ENCODE data around the gene ATP2A1.

GRCh38 chr16:28897826-28898225 is 19.5 kb downstream of the ATP2A1 start:
- TF ChIP-seq ZBTB26 (CRISPR knock-in tag; IDR thresholded peaks at IDR 0.05; ENCODE audit: borderline replicate concordance) (no peak), ZNF740 (CRISPR knock-in tag; IDR thresholded peaks at IDR 0.05) (no peak), GMEB1 (CRISPR knock-in tag; IDR thresholded peaks at IDR 0.05; ENCODE audit: borderline replicate concordance) (no peak), MAFK (conservative IDR thresholded peaks at IDR 0.05 in 1 of 2, IDR thresholded peaks at IDR 0.05 in 1 of 2; ENCODE audit: low read length in 2 of 2) (no peak), NCOA5 (CRISPR knock-in tag; IDR thresholded peaks at IDR 0.05) (no peak), ATF2 (CRISPR knock-in tag; IDR thresholded peaks at IDR 0.05) (no peak), POLR2A (IDR thresholded peaks at IDR 0.05; ENCODE audit: insufficient read depth in 1 of 2, low read depth in 2 of 2, low read length in 2 of 2) (no peak), ELK4 (CRISPR knock-in tag; IDR thresholded peaks at IDR 0.05; ENCODE audit: borderline replicate concordance) (no peak)

Data from HepG2 (cell line).